GM18868 (cell line): Measurements from ENCODE around the gene GMCL1.

Experiments used
- ATAC-seq: cut with Tn5 transposase; IDR thresholded peaks from one replicate; pipeline ENCODE4 v1.9.1; 2021; ENCODE audit warnings: mild to moderate bottlenecking, moderate library complexity; ENCODE audit not compliant: unreplicated experiment

GMCL1 gene

DNA sequence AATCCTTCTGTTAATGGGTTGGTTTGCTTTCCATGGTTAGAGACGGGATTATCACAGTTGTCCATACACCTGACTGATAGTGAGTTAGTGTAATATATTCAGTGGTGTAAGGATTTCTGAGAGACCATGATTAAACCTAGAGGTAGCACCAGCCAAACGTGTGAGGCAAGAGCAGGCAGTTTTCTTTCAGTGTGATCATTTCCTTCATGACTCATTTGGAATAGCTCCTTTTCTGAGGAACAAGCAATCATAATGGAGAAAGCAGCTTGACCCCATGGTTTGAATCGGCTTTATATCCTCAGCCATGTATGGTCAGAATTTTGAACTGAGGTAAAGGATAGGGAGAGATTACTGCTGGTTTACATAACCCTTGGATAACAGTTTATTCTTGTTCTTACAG lies 88.4 kb downstream of the GMCL1 start:
- no peak for ATAC-seq

DNA sequence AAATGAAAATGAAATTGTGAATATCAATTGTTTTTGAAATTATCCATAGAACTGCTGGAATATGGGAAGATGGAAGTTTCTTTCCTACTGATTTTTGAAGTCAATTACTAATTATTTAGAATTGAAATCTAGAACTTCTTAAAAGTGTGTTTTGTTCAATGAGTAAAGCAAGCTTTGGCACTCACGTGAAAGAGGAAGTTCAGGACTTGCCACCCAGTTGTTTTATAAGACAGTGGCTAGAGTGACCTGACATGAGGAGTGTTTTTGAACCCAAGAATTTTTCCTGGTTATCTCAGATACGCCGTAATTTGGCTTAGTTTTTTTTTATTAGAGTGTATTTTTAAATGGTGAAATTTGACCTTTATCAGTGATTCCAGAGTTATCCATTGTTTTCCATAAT lies 88.9 kb downstream of the GMCL1 start:
- no peak for ATAC-seq

DNA sequence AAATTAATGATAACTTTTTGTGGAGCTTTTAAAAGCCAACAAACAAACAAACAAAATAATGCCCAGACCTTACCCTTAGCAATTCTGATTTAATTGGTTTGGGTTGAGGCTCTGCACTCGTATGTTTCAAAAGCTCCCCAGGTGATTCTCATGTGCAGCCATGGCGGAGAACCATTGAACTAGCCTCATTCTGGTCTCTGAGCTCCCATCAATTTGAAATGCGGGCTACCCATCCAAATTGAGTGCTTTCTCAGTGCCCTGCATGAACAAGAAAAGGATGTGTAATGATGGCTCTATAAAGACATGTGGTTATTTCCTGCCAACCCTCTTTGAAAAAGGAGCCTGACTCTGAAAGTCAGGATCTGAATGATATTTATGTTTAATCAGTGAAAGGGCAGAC lies 93.7 kb downstream of the GMCL1 start:
- ATAC-seq: no peak

DNA sequence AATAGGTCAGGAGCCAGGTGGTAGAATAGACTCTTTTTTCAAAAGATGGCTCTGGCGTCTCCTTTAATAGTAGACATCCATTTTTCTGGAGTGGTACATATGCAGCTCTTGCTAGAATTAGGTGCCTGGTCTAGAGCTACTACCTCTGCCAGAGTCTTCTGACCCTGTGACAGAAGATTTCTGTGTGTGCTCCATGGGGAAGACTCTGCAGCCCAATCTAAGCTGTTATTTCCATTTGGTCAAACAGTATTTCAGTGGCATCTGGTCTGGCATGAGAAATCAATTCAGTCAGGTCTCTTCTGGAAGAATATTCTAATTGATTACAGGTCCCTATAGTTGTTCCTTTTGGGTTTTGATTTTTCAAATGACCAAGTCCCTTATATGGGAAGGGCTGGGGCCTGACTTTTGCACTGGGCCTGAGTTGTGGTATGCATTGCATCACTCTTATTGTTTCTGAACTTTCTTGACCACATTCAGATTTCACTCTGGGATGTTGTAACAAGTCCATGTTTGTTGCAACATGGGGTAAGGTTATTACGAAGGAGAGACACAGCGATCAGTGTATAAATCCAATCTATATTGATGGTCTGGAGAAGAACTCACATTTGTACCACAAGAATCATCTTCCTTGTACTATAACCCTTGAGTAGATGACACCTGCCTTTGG lies 97.5 kb downstream of the GMCL1 start:
- no peak for ATAC-seq
